CD14-positive monocyte (primary cell): ENCODE data around the gene URB2. TPM values are rescaled to one million over a fixed set of nuclear protein-coding genes. Genes with fewer than 3 reads are reported as not detected.

Experiments
- DNase-seq, 3 donors: peaks; one replicate each; pipeline ENCODE4 v3.0.0-alpha.2; 2011 to 2022
- H2AFZ ChIP-seq: 2 replicates; pipeline ENCODE4 v1.6.0; 2012; ENCODE audit warnings: mild to moderate bottlenecking, low read depth, low read length, inconsistent platforms; ENCODE audit not compliant: insufficient read depth, poor library complexity, severe bottlenecking
- H3K27ac ChIP-seq, 2 donors: 1 replicate in 1 of 2; 2 replicates in 1 of 2; pipeline ENCODE4 v1.5.1; 2012 to 2013; ENCODE audit warnings: low read length in 2 of 2, control low read depth in 1 of 2, inconsistent platforms in 1 of 2, low read depth in 1 of 2, mild to moderate bottlenecking in 1 of 2
- H3K27me3 ChIP-seq, 2 donors: one replicate each; pipeline versions ENCODE4 v1.6.0 to v1.6.1; 2011 to 2013; ENCODE audit warnings: low read length in 2 of 2; ENCODE audit not compliant: control insufficient read depth in 2 of 2, insufficient read depth in 2 of 2
- H3K36me3 ChIP-seq, 2 donors: replicated peaks in 1 of 2; 1 replicate in 1 of 2; 2 replicates in 1 of 2; pipeline versions ENCODE4 v1.5.1 to v1.6.1; 2012 to 2013; ENCODE audit warnings: low read length in 2 of 2, control low read depth in 1 of 2, inconsistent platforms in 1 of 2, mild to moderate bottlenecking in 1 of 2; ENCODE audit not compliant: insufficient read depth in 2 of 2, control insufficient read depth in 1 of 2
- H3K4me1 ChIP-seq, 2 donors: 1 replicate in 1 of 2; 2 replicates in 1 of 2; pipeline versions ENCODE4 v1.5.1 to v1.6.1; 2012 to 2013; ENCODE audit warnings: low read length in 2 of 2, control low read depth in 1 of 2, inconsistent platforms in 1 of 2, mild to moderate bottlenecking in 1 of 2, moderate library complexity in 1 of 2; ENCODE audit not compliant: insufficient read depth in 2 of 2, control insufficient read depth in 1 of 2
- H3K4me2 ChIP-seq: replicated peaks from 2 replicates; pipeline ENCODE3; 2012; ENCODE audit warnings: low read length, moderate library complexity, mild to moderate bottlenecking; ENCODE audit not compliant: poor library complexity, severe bottlenecking; ENCODE audit errors: extremely low read depth
- H3K4me3 ChIP-seq, 3 experiments: fragments of 200-600 bp in 1 of 3; sonication (generic) in 1 of 3; replicated peaks in 1 of 3; 1 replicate in 2 of 3; 2 replicates in 1 of 3; pipeline ENCODE4 v1.5.1; 2011 to 2013; ENCODE audit warnings: low read length in 3 of 3, mild to moderate bottlenecking in 3 of 3, control low read depth in 2 of 3, low read depth in 2 of 3, inconsistent platforms in 1 of 3, moderate library complexity in 1 of 3
- H3K79me2 ChIP-seq: 2 replicates; pipeline ENCODE4 v1.6.0; 2012; ENCODE audit warnings: mild to moderate bottlenecking, control low read depth, inconsistent platforms, low read length, moderate library complexity; ENCODE audit not compliant: insufficient read depth
- H3K9ac ChIP-seq: 2 replicates; pipeline ENCODE4 v1.6.0; 2017; ENCODE audit warnings: low read length, mild to moderate bottlenecking; ENCODE audit not compliant: insufficient read depth, poor library complexity, severe bottlenecking
- H3K9me3 ChIP-seq, 2 donors: replicated peaks in 1 of 2; 1 replicate in 1 of 2; 2 replicates in 1 of 2; pipeline versions ENCODE4 v1.5.1 to v1.6.1; 2012 to 2013; ENCODE audit warnings: low read length in 2 of 2, control low read depth in 1 of 2; ENCODE audit not compliant: control insufficient read depth in 1 of 2, insufficient read depth in 1 of 2
- H4K20me1 ChIP-seq: 2 replicates; pipeline ENCODE4 v1.6.0; 2012; ENCODE audit warnings: mild to moderate bottlenecking, low read length, control low read depth, moderate library complexity; ENCODE audit not compliant: insufficient read depth
- H3K27ac Mint-ChIP-seq, 7 donors: one replicate each; pipeline ENCODE4 v1.8.0; 2020; ENCODE audit warnings: mild to moderate bottlenecking in 7 of 7, mixed read lengths in 7 of 7, moderate library complexity in 6 of 7, inconsistent platforms in 2 of 7
- H3K27me3 Mint-ChIP-seq, 3 donors: one replicate each; pipeline ENCODE4 v1.8.0; 2021 to 2022; ENCODE audit warnings: low read depth in 3 of 3, mild to moderate bottlenecking in 3 of 3, mixed read lengths in 3 of 3, moderate library complexity in 3 of 3, inconsistent platforms in 1 of 3
- H3K36me3 Mint-ChIP-seq, 2 donors: one replicate each; pipeline ENCODE4 v1.8.0; 2020; ENCODE audit warnings: mixed read lengths in 2 of 2, inconsistent platforms in 1 of 2, mild to moderate bottlenecking in 1 of 2
- H3K4me1 Mint-ChIP-seq: one replicate; pipeline ENCODE4 v1.8.0; 2020; ENCODE audit warnings: mild to moderate bottlenecking, mixed read lengths
- H3K4me3 Mint-ChIP-seq, 2 donors: one replicate each; pipeline ENCODE4 v1.8.0; 2020; ENCODE audit warnings: mild to moderate bottlenecking in 2 of 2, mixed read lengths in 2 of 2, moderate library complexity in 1 of 2
- H3K9me3 Mint-ChIP-seq, 7 donors: one replicate each; pipeline ENCODE4 v1.8.0; 2020 to 2022; ENCODE audit warnings: mixed read lengths in 7 of 7, mild to moderate bottlenecking in 6 of 7, moderate library complexity in 6 of 7, inconsistent platforms in 2 of 7
- WGBS: methylation state at CpG from one replicate; pipeline ENCODE4 v1.1.5; 2013; ENCODE audit warnings: missing lambda C conversion rate; ENCODE audit not compliant: insufficient coverage; 5-methylcytosine and 5-hydroxymethylcytosine counted together
- intact Hi-C, 2 donors: fragments of 100-400 bp; cut with micrococcal nuclease; formaldehyde crosslinking; loops; one replicate each; pipeline versions ENCODE4 v1.15.0 to v1.15.1; 2023
- polyA plus RNA-seq, 3 donors: library from polyadenylated mRNA; depleted of rRNA in 1 of 3; unstranded in 2 of 3; stranded (reverse) in 1 of 3; fragments of 300-500 nt in 2 of 3; fragments of >200 nt in 1 of 3; fragmentation: Illumina TruSeq in 2 of 3; gene quantifications; 1 replicate in 2 of 3; 2 replicates in 1 of 3; pipeline ENCODE4 v1.2.3, GENCODE V29; 2012 to 2021
- TF ChIP-seq, protein P1 (sequence below): fragments of 200-600 bp; IDR thresholded peaks from one replicate; pipeline ENCODE4 v1.8.0; 2022; ENCODE audit warnings: antibody characterized with exemption, mild to moderate bottlenecking

Gene URB2
- polyA plus RNA-seq, 3 donors: 0.79 to 2.8 (median 1.5) TPM

DNA sequence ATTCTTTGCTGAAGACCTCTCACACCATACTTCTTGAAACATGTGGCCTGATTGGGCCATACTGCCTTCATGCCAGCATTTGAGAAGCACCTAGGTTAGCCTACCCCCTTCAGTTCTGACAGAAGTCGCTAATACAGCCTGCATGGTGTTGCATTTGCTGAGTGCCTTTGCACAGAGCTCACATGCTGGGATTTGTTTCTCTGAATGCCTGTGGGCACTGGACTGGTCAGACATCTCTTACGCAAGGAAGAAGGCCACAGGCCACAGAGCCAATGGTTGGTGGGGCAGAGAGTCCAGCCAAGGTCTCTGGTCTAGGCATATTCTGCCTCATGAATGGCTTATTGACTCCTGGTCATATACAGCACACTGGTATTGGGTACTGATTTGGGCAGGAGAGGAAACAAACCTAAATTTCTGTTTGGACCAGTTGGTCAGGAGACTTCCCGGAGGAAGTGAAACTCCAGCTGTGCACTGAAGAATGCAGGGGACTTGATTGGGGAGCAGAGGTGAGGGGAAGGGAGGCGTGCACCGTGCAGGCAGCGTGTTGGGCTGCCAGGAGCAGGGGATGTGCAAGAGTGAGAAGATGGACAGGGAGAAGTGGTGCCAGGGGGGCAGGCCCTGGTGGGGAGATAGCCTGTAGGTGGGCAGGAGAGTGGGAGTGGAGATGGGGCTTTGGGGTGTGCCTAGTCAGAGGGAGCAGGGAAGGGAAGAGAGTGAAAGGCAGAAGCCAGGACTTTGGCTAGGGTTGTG is 18.1 kb downstream of the URB2 start:
- Mint-ChIP-seq H3K27ac (peak overlapping the region in 6 of 7 donors; percentile 0 to 81 (median 40)), H3K27me3 (peaks cover 0 to 5% (median 0%) of the 10 kb centered on the region in 3 donors), H3K4me3 (no peak overlapping the region), H3K9me3 (no peaks in the 10 kb centered on the region), H3K36me3 (peaks cover 49 to 61% of the 10 kb centered on the region in 2 donors), H3K4me1 (peaks cover 12% of the 10 kb centered on the region)
- Histone ChIP-seq H3K4me3 (no peak overlapping the region), H3K9me3 (no peaks in the 10 kb centered on the region), H3K9ac (peak overlapping the region; percentile 15), H2AFZ (no peak overlapping the region), H3K27me3 (no peaks in the 10 kb centered on the region), H3K36me3 (peaks cover 38 to 74% of the 10 kb centered on the region in 2 donors), H3K79me2 (no peaks in the 10 kb centered on the region), H3K4me2 (peak overlapping the region; percentile 15), H4K20me1 (peaks cover 4% of the 10 kb centered on the region), H3K27ac (peak overlapping the region in 1 of 2 donors; percentile 33), H3K4me1 (peaks cover 9 to 11% of the 10 kb centered on the region in 2 donors)
- 30% methylated on average over 6 of the region's 6 CpGs for WGBS
- intact Hi-C loops: no loop called here
- DNase-seq: peak in 2 of 3 donors; percentile 24 to 42
- TF ChIP-seq, protein P1, sequence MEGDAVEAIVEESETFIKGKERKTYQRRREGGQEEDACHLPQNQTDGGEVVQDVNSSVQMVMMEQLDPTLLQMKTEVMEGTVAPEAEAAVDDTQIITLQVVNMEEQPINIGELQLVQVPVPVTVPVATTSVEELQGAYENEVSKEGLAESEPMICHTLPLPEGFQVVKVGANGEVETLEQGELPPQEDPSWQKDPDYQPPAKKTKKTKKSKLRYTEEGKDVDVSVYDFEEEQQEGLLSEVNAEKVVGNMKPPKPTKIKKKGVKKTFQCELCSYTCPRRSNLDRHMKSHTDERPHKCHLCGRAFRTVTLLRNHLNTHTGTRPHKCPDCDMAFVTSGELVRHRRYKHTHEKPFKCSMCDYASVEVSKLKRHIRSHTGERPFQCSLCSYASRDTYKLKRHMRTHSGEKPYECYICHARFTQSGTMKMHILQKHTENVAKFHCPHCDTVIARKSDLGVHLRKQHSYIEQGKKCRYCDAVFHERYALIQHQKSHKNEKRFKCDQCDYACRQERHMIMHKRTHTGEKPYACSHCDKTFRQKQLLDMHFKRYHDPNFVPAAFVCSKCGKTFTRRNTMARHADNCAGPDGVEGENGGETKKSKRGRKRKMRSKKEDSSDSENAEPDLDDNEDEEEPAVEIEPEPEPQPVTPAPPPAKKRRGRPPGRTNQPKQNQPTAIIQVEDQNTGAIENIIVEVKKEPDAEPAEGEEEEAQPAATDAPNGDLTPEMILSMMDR: no peak

DNA sequence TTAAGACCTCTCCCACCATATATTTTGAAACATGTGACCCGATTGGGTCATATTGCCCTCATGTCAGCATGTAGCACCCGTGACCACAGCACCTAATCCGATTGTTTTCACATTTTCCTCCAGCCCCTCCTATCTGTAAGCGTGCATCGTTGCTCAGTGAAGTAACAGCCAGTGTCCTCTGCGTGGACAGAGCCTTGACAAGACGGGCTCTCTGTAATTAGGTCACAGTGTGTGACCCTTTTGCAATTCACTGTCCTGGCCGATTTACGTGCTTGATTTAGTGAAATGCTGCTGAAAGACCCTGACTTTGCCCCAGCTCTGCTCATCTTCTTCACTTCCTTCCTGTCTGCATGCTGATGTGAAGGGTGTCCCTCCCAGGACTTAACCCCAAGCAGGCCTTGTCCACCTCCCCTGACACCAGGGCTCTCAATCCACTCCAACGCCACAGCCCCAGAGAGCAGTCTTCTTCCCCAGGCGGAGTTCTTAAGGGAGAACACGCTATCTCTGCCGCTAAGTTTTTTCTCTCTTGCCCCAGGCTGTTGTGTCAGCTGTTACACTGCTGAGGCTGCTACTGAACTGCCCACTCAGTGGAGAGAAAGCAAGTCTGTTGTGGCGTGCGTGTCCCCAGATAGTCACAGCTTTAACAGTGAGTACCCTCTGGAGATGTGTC is 19.4 kb downstream of the URB2 start:
- Histone ChIP-seq H3K9me3 (no peaks in the 10 kb centered on the region), H3K36me3 (peaks cover 42 to 80% of the 10 kb centered on the region in 2 donors), H3K4me1 (peaks cover 9 to 11% of the 10 kb centered on the region in 2 donors), H3K27me3 (no peaks in the 10 kb centered on the region), H3K79me2 (no peaks in the 10 kb centered on the region), H3K4me2 (no peak overlapping the region), H3K27ac (no peak overlapping the region), H3K9ac (no peak overlapping the region), H3K4me3 (no peak overlapping the region), H4K20me1 (peaks cover 4% of the 10 kb centered on the region), H2AFZ (no peak overlapping the region)
- no peak for DNase-seq
- peak overlapping the region in 1 of 7 donors; percentile 52 for H3K27ac Mint-ChIP-seq
- no peak overlapping the region for H3K4me3 Mint-ChIP-seq
- intact Hi-C loops: no loop called here
- peaks cover 0 to 5% (median 0%) of the 10 kb centered on the region in 3 donors for H3K27me3 Mint-ChIP-seq
- H3K4me1 Mint-ChIP-seq: peaks cover 12% of the 10 kb centered on the region
- H3K9me3 Mint-ChIP-seq: no peaks in the 10 kb centered on the region
- 90% methylated on average over 15 of the region's 15 CpGs for WGBS
- TF ChIP-seq, protein P1: no peak
- peaks cover 54 to 61% of the 10 kb centered on the region in 2 donors for H3K36me3 Mint-ChIP-seq
